Right lobe of liver (tissue), 6 donors: ENCODE results near the gene MACF1. TPM values are rescaled to one million over a fixed set of nuclear protein-coding genes. Genes with fewer than 3 reads are reported as not detected.

ENCODE experiments used
- ATAC-seq, 4 donors: fragments of 200-7000 bp; cut with Tn5 transposase; one replicate each; pipeline ENCODE4 v1.9.1; 2020; ENCODE audit warnings: mild to moderate bottlenecking in 4 of 4, moderate library complexity in 4 of 4
- DNase-seq, 3 donors: peaks; one replicate each; pipeline ENCODE4 v3.0.0-alpha.2; 2020
- H3K27ac ChIP-seq, 3 donors: fragments of 200-600 bp; one replicate each; pipeline ENCODE4 v1.8.0; 2022
- H3K27me3 ChIP-seq, 2 donors: fragments of 200-600 bp; one replicate each; pipeline ENCODE4 v1.8.0; 2022
- H3K36me3 ChIP-seq, 4 donors: fragments of 200-600 bp; sonication (generic) in 1 of 4; one replicate each; pipeline versions ENCODE4 v1.5.1 to v1.8.0; 2017 to 2022; ENCODE audit warnings: control low read depth in 1 of 4
- H3K4me1 ChIP-seq, 4 donors: fragments of 200-600 bp; sonication (generic) in 1 of 4; one replicate each; pipeline versions ENCODE4 v1.5.1 to v1.8.0; 2017 to 2022; ENCODE audit warnings: control low read depth in 1 of 4
- H3K4me3 ChIP-seq, 3 donors: fragments of 200-600 bp; one replicate each; pipeline ENCODE4 v1.8.0; 2022
- H3K9me3 ChIP-seq, 4 donors: fragments of 200-600 bp; sonication (generic) in 1 of 4; one replicate each; pipeline versions ENCODE4 v1.5.1 to v1.8.0; 2017 to 2022; ENCODE audit warnings: control low read depth in 1 of 4
- CTCF ChIP-seq, 4 donors: fragments of 200-600 bp in 3 of 4; fragments of 450-650 bp in 1 of 4; IDR thresholded peaks; one replicate each; pipeline versions ENCODE4 v1.5.1 to v1.8.0; 2016 to 2022; ENCODE audit warnings: antibody characterized with exemption in 4 of 4, mild to moderate bottlenecking in 2 of 4
- POLR2A ChIP-seq: fragments of 450-650 bp; IDR thresholded peaks from one replicate; pipeline ENCODE4 v1.6.1; 2017; ENCODE audit warnings: antibody characterized with exemption, mild to moderate bottlenecking
- WGBS: methylation state at CpG from one replicate; pipeline ENCODE4 v1.1.6; 2018; ENCODE audit warnings: low coverage, low lambda C conversion rate; ENCODE audit not compliant: insufficient coverage; ENCODE audit errors: missing lambda C conversion rate; 5-methylcytosine and 5-hydroxymethylcytosine counted together
- intact Hi-C, 2 donors: fragments of 100-400 bp; cut with DNase I; formaldehyde crosslinking; loops; one replicate each; pipeline versions ENCODE4 v1.11.2 to v1.14.1; 2022
- total RNA-seq, 6 experiments: library from RNA; depleted of rRNA in 2 of 6; stranded (reverse); fragments of >200 nt in 2 of 6; fragmentation: NEBNext Ultra II Directional in 3 of 6; extraction: Animal tissue kit (Norgen Biotek cat#: 25700) in 3 of 6; gene quantifications; one replicate each; pipeline versions ENCODE4 v1.1.0 to v1.2.4, GENCODE V29; 2016 to 2023
- donor health status: DM: no; HTN: yes; CAD: no.
- donor health status: DM: no; HTN: no; CAD: no.
- donor health status: DM: no; HTN: no; CAD: no.
- donor health status: DM: no; HTN: yes; CAD: no.
- donor health status: DM: no; HTN: yes; CAD: no.

MACF1 gene
- total RNA-seq, 6 experiments from 2014 or later: 78.4 to 141 (median 100) TPM

- TF ChIP-seq CTCF (IDR thresholded peaks at IDR 0.05) (no peak), POLR2A (no peak)
- H3K36me3 ChIP-seq: peaks cover 2 to 81% (median 36%) of the 10 kb centered on the region in 4 donors
- H3K4me1 ChIP-seq: no peaks in the 10 kb centered on the region
- no peak overlapping the region for H3K27ac ChIP-seq
- no peaks in the 10 kb centered on the region for H3K27me3 ChIP-seq
- ATAC-seq (peak in 3 of 4 donors; percentile 29 to 68 (median 54)), DNase-seq (no peak)
- WGBS: 70% methylated on average over 3 of the region's 3 CpGs
- intact Hi-C loops: no loop called here
- no peaks in the 10 kb centered on the region for H3K9me3 ChIP-seq
- no peak overlapping the region for H3K4me3 ChIP-seq
Observed at GRCh38 chr1:39434797-39435395, 230.4 kb downstream of the MACF1 start.

- ATAC-seq: no peak
- Histone ChIP-seq H3K4me3 (no peak overlapping the region), H3K27ac (no peak overlapping the region), H3K9me3 (no peaks in the 10 kb centered on the region), H3K36me3 (peaks cover 0 to 81% (median 36%) of the 10 kb centered on the region in 4 donors), H3K4me1 (no peaks in the 10 kb centered on the region), H3K27me3 (no peaks in the 10 kb centered on the region)
- 83% methylated on average over 4 of the region's 5 CpGs for WGBS
- TF ChIP-seq CTCF (IDR thresholded peaks at IDR 0.05) (no peak), POLR2A (no peak)
- DNase-seq: no peak
- intact Hi-C loops: no loop called here
Observed at GRCh38 chr1:39435597-39435996, 231.1 kb downstream of the MACF1 start.

- no peaks in the 10 kb centered on the region for H3K27me3 ChIP-seq
- H3K4me1 ChIP-seq: peaks cover 0 to 11% (median 5%) of the 10 kb centered on the region in 4 donors
- ATAC-seq: no peak
- H3K36me3 ChIP-seq: peaks cover 0 to 82% (median 41%) of the 10 kb centered on the region in 4 donors
- no peaks in the 10 kb centered on the region for H3K9me3 ChIP-seq
- no peak for TF ChIP-seq POLR2A
- intact Hi-C loops: no loop called here
- 74% methylated on average over 3 of the region's 3 CpGs for WGBS
- H3K27ac ChIP-seq: no peak overlapping the region
- no peak for DNase-seq
- H3K4me3 ChIP-seq: no peak overlapping the region
Observed at GRCh38 chr1:39436842-39437241, 232.3 kb downstream of the MACF1 start.

GRCh38 chr1:39438042-39438441, 233.5 kb downstream of the MACF1 start:
- Histone ChIP-seq H3K4me1 (peaks cover 0 to 18% (median 5%) of the 10 kb centered on the region in 4 donors), H3K27me3 (no peaks in the 10 kb centered on the region), H3K9me3 (no peaks in the 10 kb centered on the region), H3K36me3 (peaks cover 0 to 85% (median 47%) of the 10 kb centered on the region in 4 donors), H3K27ac (no peak overlapping the region), H3K4me3 (no peak overlapping the region)
- ATAC-seq (no peak), DNase-seq (no peak)
- intact Hi-C loops: no loop called here
- WGBS: 88% methylated on average over 2 of the region's 2 CpGs
- TF ChIP-seq POLR2A (no peak), CTCF (IDR thresholded peaks at IDR 0.05) (no peak)

- Histone ChIP-seq H3K27ac (no peak overlapping the region), H3K9me3 (no peaks in the 10 kb centered on the region), H3K4me3 (no peak overlapping the region), H3K36me3 (peaks cover 0 to 90% (median 48%) of the 10 kb centered on the region in 4 donors), H3K27me3 (no peaks in the 10 kb centered on the region), H3K4me1 (peaks cover 0 to 18% (median 5%) of the 10 kb centered on the region in 4 donors)
- intact Hi-C loops: no loop called here
- ATAC-seq (no peak), DNase-seq (no peak)
- TF ChIP-seq POLR2A: no peak
- no peak for TF ChIP-seq CTCF (IDR thresholded peaks at IDR 0.05)
- WGBS: 62% methylated on average over 2 of the region's 2 CpGs
Observed at GRCh38 chr1:39440856-39441255, 236.4 kb downstream of the MACF1 start.
